ENCODE data around the gene ASXL2. TPM values are rescaled to one million over a fixed set of nuclear protein-coding genes. Genes with fewer than 3 reads are reported as not detected.
A peak's percentile ranks its signal among the peaks of the same experiment; 100 is the strongest.

The ASXL2 gene
- total and polyA plus RNA-seq, 2 of the 13 experiments (the other 11 are each of a cell fraction or from before 2014, with no cell fraction given), result 12.1 to 19.2 TPM

DNA sequence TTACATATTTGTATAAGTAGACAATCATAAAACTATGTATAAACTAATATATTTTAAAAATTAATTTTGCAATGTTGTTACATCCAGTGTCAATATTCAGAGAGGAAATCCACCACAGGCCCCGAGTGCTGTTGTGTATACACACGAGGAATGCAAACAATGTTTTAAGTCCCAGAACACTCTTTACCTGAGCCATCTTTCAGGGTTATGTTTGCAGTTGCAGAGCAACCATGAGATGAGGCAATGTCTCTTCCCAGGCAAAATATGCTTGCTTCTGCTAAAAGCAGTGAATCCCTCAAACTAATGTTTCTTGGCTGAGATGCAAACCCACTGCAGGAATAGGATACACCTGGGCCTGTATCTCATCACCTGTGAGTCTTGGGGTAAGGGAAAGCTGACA lies 91.3 kb downstream of the ASXL2 start (continued):
- TF ChIP-seq, protein P1, sequence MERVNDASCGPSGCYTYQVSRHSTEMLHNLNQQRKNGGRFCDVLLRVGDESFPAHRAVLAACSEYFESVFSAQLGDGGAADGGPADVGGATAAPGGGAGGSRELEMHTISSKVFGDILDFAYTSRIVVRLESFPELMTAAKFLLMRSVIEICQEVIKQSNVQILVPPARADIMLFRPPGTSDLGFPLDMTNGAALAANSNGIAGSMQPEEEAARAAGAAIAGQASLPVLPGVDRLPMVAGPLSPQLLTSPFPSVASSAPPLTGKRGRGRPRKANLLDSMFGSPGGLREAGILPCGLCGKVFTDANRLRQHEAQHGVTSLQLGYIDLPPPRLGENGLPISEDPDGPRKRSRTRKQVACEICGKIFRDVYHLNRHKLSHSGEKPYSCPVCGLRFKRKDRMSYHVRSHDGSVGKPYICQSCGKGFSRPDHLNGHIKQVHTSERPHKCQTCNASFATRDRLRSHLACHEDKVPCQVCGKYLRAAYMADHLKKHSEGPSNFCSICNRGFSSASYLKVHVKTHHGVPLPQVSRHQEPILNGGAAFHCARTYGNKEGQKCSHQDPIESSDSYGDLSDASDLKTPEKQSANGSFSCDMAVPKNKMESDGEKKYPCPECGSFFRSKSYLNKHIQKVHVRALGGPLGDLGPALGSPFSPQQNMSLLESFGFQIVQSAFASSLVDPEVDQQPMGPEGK (CRISPR knock-in tag; IDR thresholded peaks at IDR 0.05), result peak; percentile 67
- TF ChIP-seq ZNF253 (CRISPR knock-in tag; IDR thresholded peaks at IDR 0.05; ENCODE audit: borderline replicate concordance), result no peak
- no peak for TF ChIP-seq KDM2A (CRISPR knock-in tag; IDR thresholded peaks at IDR 0.05; ENCODE audit: borderline replicate concordance, low read depth)
- peak; percentile 59 for TF ChIP-seq HNF4A (CRISPR knock-in tag; IDR thresholded peaks at IDR 0.05)
- TF ChIP-seq CREBL2 (CRISPR knock-in tag; IDR thresholded peaks at IDR 0.05; ENCODE audit: borderline replicate concordance), result no peak
- TF ChIP-seq SATB2 (CRISPR knock-in tag; IDR thresholded peaks at IDR 0.05), result no peak
- peak; percentile 86 for TF ChIP-seq ATF3 (CRISPR knock-in tag; IDR thresholded peaks at IDR 0.05)
- peak; percentile 89 for TF ChIP-seq PITX1 (CRISPR knock-in tag; IDR thresholded peaks at IDR 0.05)
- peak; percentile 76; the same call in 1 of the 2 replicates for TF ChIP-seq TFE3 (CRISPR knock-in tag; IDR thresholded peaks at IDR 0.05)
- no peak for TF ChIP-seq ATF1 (CRISPR knock-in tag; IDR thresholded peaks at IDR 0.05)
- TF ChIP-seq ZFP41 (CRISPR knock-in tag; IDR thresholded peaks at IDR 0.05; ENCODE audit: borderline replicate concordance), result no peak
- no peak for TF ChIP-seq ATRX (CRISPR knock-in tag; IDR thresholded peaks at IDR 0.05; ENCODE audit: borderline replicate concordance)
- TF ChIP-seq, protein P2, sequence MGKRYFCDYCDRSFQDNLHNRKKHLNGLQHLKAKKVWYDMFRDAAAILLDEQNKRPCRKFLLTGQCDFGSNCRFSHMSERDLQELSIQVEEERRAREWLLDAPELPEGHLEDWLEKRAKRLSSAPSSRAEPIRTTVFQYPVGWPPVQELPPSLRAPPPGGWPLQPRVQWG (CRISPR knock-in tag; IDR thresholded peaks at IDR 0.05; ENCODE audit: borderline replicate concordance, low read depth), result no peak
- no peak for TF ChIP-seq AKAP8 (CRISPR knock-in tag; IDR thresholded peaks at IDR 0.05)
- no peak for TF ChIP-seq ZNF589 (CRISPR knock-in tag; conservative IDR thresholded peaks at IDR 0.05)
- peak; percentile 63; the same call in 1 of the 2 replicates for TF ChIP-seq ZNF24 (IDR thresholded peaks at IDR 0.05)
- TF ChIP-seq ZFX (CRISPR knock-in tag; IDR thresholded peaks at IDR 0.05; ENCODE audit: low read depth), result peak; percentile 27; the same call in 1 of the 2 replicates
- no peak for TF ChIP-seq CHD4 (IDR thresholded peaks at IDR 0.05; ENCODE audit: borderline replicate concordance, low read length)
